Loucy (cell line): ENCODE results near the gene SGF29.

Experiments
- H2AFZ ChIP-seq: fragments of 200-600 bp; sonication (generic); 2 replicates; pipeline ENCODE4 v1.6.0; 2016; ENCODE audit warnings: antibody characterized with exemption, mild to moderate bottlenecking, low read length, moderate library complexity
- H3F3A ChIP-seq: fragments of 200-600 bp; 2 replicates; pipeline ENCODE4 v1.6.0; 2016; ENCODE audit warnings: antibody characterized with exemption, low read depth, mild to moderate bottlenecking
- H3K27me3 ChIP-seq: fragments of 200-600 bp; sonication (generic); 2 replicates; pipeline ENCODE4 v1.6.1; 2014; ENCODE audit warnings: low read length, mild to moderate bottlenecking; ENCODE audit not compliant: insufficient read depth, poor library complexity, severe bottlenecking
- H3K36me3 ChIP-seq: fragments of 200-600 bp; sonication (generic); 2 replicates; pipeline ENCODE4 v1.6.1; 2016; ENCODE audit warnings: low read length; ENCODE audit not compliant: insufficient read depth
- H3K4me1 ChIP-seq: fragments of 200-600 bp; sonication (generic); 2 replicates; pipeline ENCODE4 v1.5.1; 2014; ENCODE audit warnings: low read length, mild to moderate bottlenecking; ENCODE audit not compliant: insufficient read depth, poor library complexity, severe bottlenecking
- H3K4me2 ChIP-seq: fragments of 200-600 bp; sonication (generic); 2 replicates; pipeline ENCODE4 v1.6.0; 2014; ENCODE audit warnings: antibody characterized with exemption, low read length, low read depth, mild to moderate bottlenecking; ENCODE audit not compliant: poor library complexity, severe bottlenecking
- H3K4me3 ChIP-seq: fragments of 200-600 bp; sonication (generic); 2 replicates; pipeline ENCODE4 v1.5.1; 2014; ENCODE audit warnings: low read length, mild to moderate bottlenecking, mixed read lengths; ENCODE audit not compliant: poor library complexity, severe bottlenecking
- H3K79me2 ChIP-seq: fragments of 200-600 bp; sonication (generic); 2 replicates; pipeline ENCODE4 v1.6.1; 2014; ENCODE audit warnings: low read length; ENCODE audit not compliant: insufficient read depth
- H3K9ac ChIP-seq: fragments of 200-600 bp; sonication (generic); 2 replicates; pipeline ENCODE4 v1.6.0; 2014; ENCODE audit warnings: mild to moderate bottlenecking, low read depth, low read length, moderate library complexity; ENCODE audit not compliant: poor library complexity, severe bottlenecking
- H3K9me2 ChIP-seq: fragments of 200-600 bp; sonication (generic); replicated peaks from 2 replicates; pipeline ENCODE4 v1.6.1; 2016; ENCODE audit warnings: low read depth, low read length, mixed read lengths
- H3K9me3 ChIP-seq: fragments of 200-600 bp; sonication (generic); 2 replicates; pipeline ENCODE4 v1.6.1; 2014; ENCODE audit warnings: mild to moderate bottlenecking, antibody characterized with exemption, low read length, low read depth; ENCODE audit not compliant: insufficient read depth
- H4K20me1 ChIP-seq: fragments of 200-600 bp; sonication (generic); 2 replicates; pipeline ENCODE4 v1.6.0; 2014; ENCODE audit warnings: antibody characterized with exemption, low read length, mild to moderate bottlenecking; ENCODE audit not compliant: insufficient read depth, poor library complexity, severe bottlenecking
- CTCF ChIP-seq: fragments of 200-600 bp; sonication (generic); conservative IDR thresholded peaks from 2 replicates; pipeline ENCODE4 v1.5.1; 2014; ENCODE audit warnings: mild to moderate bottlenecking, antibody characterized with exemption, low read length
- EZH2phosphoT487 ChIP-seq: fragments of 200-600 bp; IDR thresholded peaks from 2 replicates; pipeline ENCODE4 v1.6.1; 2018; ENCODE audit warnings: antibody characterized with exemption, mild to moderate bottlenecking, moderate library complexity, borderline replicate concordance

Gene SGF29

GRCh38 chr16:28553776-28554633, at the start of gene SGF29:
Gene SGF29 (plus strand): TSS chr16:28553920. CDS start chr16:28581070, 27,150 bp downstream.
- H3K79me2 ChIP-seq: peaks cover 30% of the 10 kb centered on the region
- no peaks in the 10 kb centered on the region for H3K36me3 ChIP-seq
- no peaks in the 10 kb centered on the region for H3K9me2 ChIP-seq
- no peaks in the 10 kb centered on the region for H3K9me3 ChIP-seq
- peaks cover 10% of the 10 kb centered on the region for H4K20me1 ChIP-seq
- TF ChIP-seq EZH2phosphoT487: no peak
- peak; percentile 33 for TF ChIP-seq CTCF
- peak within 1 kb of the TSS; percentile 77 for H3K9ac ChIP-seq
- no peaks in the 10 kb centered on the region for H3K27me3 ChIP-seq
- peak within 1 kb of the TSS; percentile 88 for H3K4me2 ChIP-seq
- H3K4me1 ChIP-seq: peaks cover 10% of the 10 kb centered on the region
- H3F3A ChIP-seq: no peaks in the 10 kb centered on the region
- peak within 1 kb of the TSS; percentile 78 for H3K4me3 ChIP-seq
- H2AFZ ChIP-seq: peak within 1 kb of the TSS; percentile 100

- Histone ChIP-seq H3F3A (no peaks in the 10 kb centered on the region), H3K79me2 (no peaks in the 10 kb centered on the region), H3K36me3 (no peaks in the 10 kb centered on the region), H3K4me1 (no peaks in the 10 kb centered on the region), H3K9me3 (no peaks in the 10 kb centered on the region), H3K9ac (no peak overlapping the region), H3K4me2 (no peak overlapping the region), H3K27me3 (no peaks in the 10 kb centered on the region), H4K20me1 (no peaks in the 10 kb centered on the region), H3K4me3 (no peak overlapping the region), H3K9me2 (no peaks in the 10 kb centered on the region), H2AFZ (no peak overlapping the region)
- TF ChIP-seq CTCF (no peak), EZH2phosphoT487 (no peak)
Observed at GRCh38 chr16:28504707-28505404, 48.9 kb upstream of the SGF29 start.

- Histone ChIP-seq H3K9me2 (no peaks in the 10 kb centered on the region), H4K20me1 (no peaks in the 10 kb centered on the region), H3K27me3 (no peaks in the 10 kb centered on the region), H3K4me1 (no peaks in the 10 kb centered on the region), H3K4me2 (no peak overlapping the region), H3K9me3 (no peaks in the 10 kb centered on the region), H3K79me2 (no peaks in the 10 kb centered on the region), H3K9ac (no peak overlapping the region), H3K4me3 (no peak overlapping the region), H2AFZ (no peak overlapping the region), H3K36me3 (no peaks in the 10 kb centered on the region), H3F3A (no peaks in the 10 kb centered on the region)
- TF ChIP-seq CTCF: no peak
- TF ChIP-seq EZH2phosphoT487: no peak
Observed at GRCh38 chr16:28505489-28506137, 48.1 kb upstream of the SGF29 start.
